Mesenchymal stem cell (in vitro differentiated cells and primary cell): ENCODE measurements around the gene TECRL.

Experiments
- DNase-seq: peaks from one replicate; pipeline ENCODE4 v3.0.0-alpha.2; 2013
- H2AFZ ChIP-seq: one replicate; pipeline ENCODE4 v1.6.1; 2013; ENCODE audit warnings: low read depth, mild to moderate bottlenecking, control low read depth, inconsistent platforms, low read length, moderate library complexity
- H2AK5ac ChIP-seq: 2 replicates; pipeline ENCODE4 v1.6.1; 2013; ENCODE audit warnings: low read length, moderate library complexity, mild to moderate bottlenecking, inconsistent platforms; ENCODE audit not compliant: severe bottlenecking
- H2BK120ac ChIP-seq: one replicate; pipeline ENCODE4 v1.6.1; 2013; ENCODE audit warnings: low read depth, mild to moderate bottlenecking, inconsistent platforms, low read length, moderate library complexity
- H2BK12ac ChIP-seq, 2 experiments: one replicate each; pipeline ENCODE4 v1.6.1; 2013; ENCODE audit warnings: inconsistent platforms in 2 of 2, low read length in 2 of 2, mild to moderate bottlenecking in 2 of 2, moderate library complexity in 2 of 2, control low read depth in 1 of 2
- H2BK15ac ChIP-seq: one replicate; pipeline ENCODE4 v1.6.1; 2013; ENCODE audit warnings: mild to moderate bottlenecking, low read depth, inconsistent platforms; ENCODE audit not compliant: poor library complexity, severe bottlenecking
- H2BK5ac ChIP-seq: 2 replicates; pipeline ENCODE4 v1.6.1; 2013; ENCODE audit warnings: low read depth, mild to moderate bottlenecking, low read length, control low read depth, inconsistent platforms; ENCODE audit not compliant: poor library complexity, severe bottlenecking
- H3K14ac ChIP-seq, 2 experiments: one replicate each; pipeline ENCODE4 v1.6.1; 2013; ENCODE audit warnings: inconsistent platforms in 2 of 2, low read length in 2 of 2, control low read depth in 1 of 2, mild to moderate bottlenecking in 1 of 2, moderate library complexity in 1 of 2
- H3K18ac ChIP-seq, 2 experiments: one replicate each; pipeline ENCODE4 v1.6.1; 2013; ENCODE audit warnings: inconsistent platforms in 2 of 2, low read length in 2 of 2, control low read depth in 1 of 2, low read depth in 1 of 2, mild to moderate bottlenecking in 1 of 2
- H3K23ac ChIP-seq, 2 experiments: one replicate each; pipeline ENCODE4 v1.6.1; 2013; ENCODE audit warnings: inconsistent platforms in 2 of 2, low read length in 2 of 2, mild to moderate bottlenecking in 2 of 2, moderate library complexity in 2 of 2, control low read depth in 1 of 2
- H3K27ac ChIP-seq: 2 replicates; pipeline ENCODE4 v1.5.1; 2013; ENCODE audit warnings: mild to moderate bottlenecking, moderate library complexity, low read length, control low read depth, inconsistent platforms; ENCODE audit not compliant: poor library complexity, severe bottlenecking
- H3K27me3 ChIP-seq, 2 experiments: 2 replicates each; pipeline versions ENCODE4 v1.6.1 to v1.7.0; 2013; ENCODE audit warnings: low read length in 2 of 2, mild to moderate bottlenecking in 2 of 2, moderate library complexity in 2 of 2, control low read depth in 1 of 2, inconsistent platforms in 1 of 2; ENCODE audit not compliant: control insufficient read depth in 1 of 2, insufficient read depth in 1 of 2
- H3K36me3 ChIP-seq, 2 experiments: 2 replicates each; pipeline versions ENCODE4 v1.6.1 to v1.7.0; 2013; ENCODE audit warnings: low read length in 2 of 2, control low read depth in 1 of 2, inconsistent platforms in 1 of 2, low read depth in 1 of 2, mild to moderate bottlenecking in 1 of 2; ENCODE audit not compliant: insufficient read depth in 2 of 2, control insufficient read depth in 1 of 2
- H3K4ac ChIP-seq, 2 experiments: one replicate each; pipeline ENCODE4 v1.6.1; 2013; ENCODE audit warnings: inconsistent platforms in 2 of 2, low read length in 2 of 2, mild to moderate bottlenecking in 2 of 2, moderate library complexity in 2 of 2, control low read depth in 1 of 2, low read depth in 1 of 2
- H3K4me1 ChIP-seq: 2 replicates; pipeline ENCODE4 v1.6.1; 2013; ENCODE audit warnings: low read depth, low read length, control low read depth; ENCODE audit not compliant: control insufficient read depth, insufficient read depth
- H3K4me2 ChIP-seq: 2 replicates; pipeline ENCODE4 v1.6.1; 2013; ENCODE audit warnings: low read length, mild to moderate bottlenecking, inconsistent platforms; ENCODE audit not compliant: poor library complexity, severe bottlenecking
- H3K4me3 ChIP-seq, 2 experiments: 2 replicates each; pipeline versions ENCODE4 v1.5.1 to v1.7.0; 2013; ENCODE audit warnings: low read length in 2 of 2, mild to moderate bottlenecking in 2 of 2, control low read depth in 1 of 2, low read depth in 1 of 2; ENCODE audit not compliant: insufficient read depth in 1 of 2
- H3K79me1 ChIP-seq: replicated peaks from 2 replicates; pipeline ENCODE4 v1.6.1; 2013; ENCODE audit warnings: mild to moderate bottlenecking, control low read depth, low read length, inconsistent platforms; ENCODE audit not compliant: poor library complexity, severe bottlenecking
- H3K9ac ChIP-seq: 2 replicates; pipeline ENCODE4 v1.7.0; 2013; ENCODE audit warnings: mild to moderate bottlenecking, low read length, moderate library complexity
- H3K9me3 ChIP-seq: 2 replicates; pipeline ENCODE4 v1.7.0; 2013; ENCODE audit warnings: mild to moderate bottlenecking, low read length; ENCODE audit not compliant: control insufficient read depth
- H4K8ac ChIP-seq: one replicate; pipeline ENCODE4 v1.6.1; 2013; ENCODE audit warnings: inconsistent platforms, mild to moderate bottlenecking, low read length, moderate library complexity
- H4K91ac ChIP-seq: one replicate; pipeline ENCODE4 v1.6.1; 2013; ENCODE audit warnings: mild to moderate bottlenecking, low read length, inconsistent platforms
- WGBS: methylation state at CpG from one replicate; pipeline ENCODE4 v1.1.7; 2013; ENCODE audit warnings: mixed read lengths; 5-methylcytosine and 5-hydroxymethylcytosine counted together

The TECRL gene

DNA sequence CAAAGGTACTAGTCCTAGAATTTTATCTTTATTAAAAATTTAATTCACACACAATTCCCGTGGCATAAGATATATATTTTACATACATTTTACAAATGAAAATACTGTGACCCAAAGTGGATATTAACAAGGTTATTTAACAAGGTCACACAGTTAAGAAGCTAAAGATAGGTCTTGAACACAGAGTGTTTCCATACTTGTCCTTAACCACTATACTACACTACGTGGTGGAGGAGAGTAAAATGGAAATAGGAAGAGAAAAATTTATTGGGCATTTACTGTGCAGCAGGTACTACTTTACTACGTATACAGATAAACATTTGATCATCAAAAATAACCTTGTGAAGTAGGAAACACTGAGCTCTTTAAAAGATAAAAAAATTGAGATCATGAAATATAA is 14.8 kb downstream of the TECRL start:
- no peak overlapping the region for H2AFZ ChIP-seq
- H3K79me1 ChIP-seq = no peaks in the 10 kb centered on the region
- no peak overlapping the region for H3K4ac ChIP-seq

DNA sequence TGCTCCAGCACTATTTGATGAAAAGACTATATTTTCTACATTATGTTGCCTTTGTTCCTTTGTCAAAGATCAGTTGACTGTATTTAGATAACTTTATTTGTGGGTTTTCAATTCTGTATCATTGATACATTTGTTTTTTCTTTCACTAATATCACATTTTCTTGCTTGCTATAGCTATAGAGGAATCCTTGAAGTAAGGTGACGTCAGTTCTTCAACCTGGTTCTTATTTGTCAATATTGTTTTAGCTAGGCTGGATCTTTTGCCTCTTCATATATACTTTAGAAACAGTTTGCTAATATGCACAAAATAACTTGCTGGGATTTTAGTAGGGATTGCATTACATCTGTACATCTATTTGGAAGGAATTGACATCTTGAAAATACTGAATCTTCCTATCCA is 21.0 kb downstream of the TECRL start:
- Histone ChIP-seq H3K27me3 (no peaks in the 10 kb centered on the region), H2AK5ac (no peak overlapping the region), H3K4me2 (no peak overlapping the region), H3K27ac (no peak overlapping the region), H4K91ac (no peak overlapping the region), H3K18ac (no peak overlapping the region), H3K9ac (no peak overlapping the region), H2BK15ac (no peak overlapping the region), H3K9me3 (no peaks in the 10 kb centered on the region), H4K8ac (no peak overlapping the region), H3K79me1 (no peaks in the 10 kb centered on the region), H2BK12ac (no peak overlapping the region), H3K4ac (no peak overlapping the region), H2BK5ac (peak overlapping the region; percentile 44), H3K36me3 (no peaks in the 10 kb centered on the region), H2AFZ (no peak overlapping the region), H2BK120ac (no peak overlapping the region), H3K23ac (no peak overlapping the region), H3K4me3 (no peak overlapping the region), H3K4me1 (no peaks in the 10 kb centered on the region), H3K14ac (no peak overlapping the region)
- DNase-seq = no peak
- no CpG with 5 or more reads among the region's 1 CpG for WGBS

More for the DNA sequence above, 14.8 kb downstream of the TECRL start:
- Histone ChIP-seq H2BK120ac (no peak overlapping the region), H2BK5ac (no peak overlapping the region), H3K27ac (no peak overlapping the region), H3K36me3 (no peaks in the 10 kb centered on the region), H3K9ac (no peak overlapping the region), H3K4me2 (no peak overlapping the region), H2BK15ac (no peak overlapping the region), H2AK5ac (no peak overlapping the region), H3K4me3 (no peak overlapping the region), H3K4me1 (no peaks in the 10 kb centered on the region), H3K14ac (no peak overlapping the region), H3K9me3 (no peaks in the 10 kb centered on the region), H4K91ac (no peak overlapping the region), H2BK12ac (no peak overlapping the region), H4K8ac (no peak overlapping the region), H3K18ac (no peak overlapping the region), H3K23ac (no peak overlapping the region), H3K27me3 (no peaks in the 10 kb centered on the region)
- no peak for DNase-seq
- WGBS = no CpG with 5 or more reads among the region's 3 CpGs

DNA sequence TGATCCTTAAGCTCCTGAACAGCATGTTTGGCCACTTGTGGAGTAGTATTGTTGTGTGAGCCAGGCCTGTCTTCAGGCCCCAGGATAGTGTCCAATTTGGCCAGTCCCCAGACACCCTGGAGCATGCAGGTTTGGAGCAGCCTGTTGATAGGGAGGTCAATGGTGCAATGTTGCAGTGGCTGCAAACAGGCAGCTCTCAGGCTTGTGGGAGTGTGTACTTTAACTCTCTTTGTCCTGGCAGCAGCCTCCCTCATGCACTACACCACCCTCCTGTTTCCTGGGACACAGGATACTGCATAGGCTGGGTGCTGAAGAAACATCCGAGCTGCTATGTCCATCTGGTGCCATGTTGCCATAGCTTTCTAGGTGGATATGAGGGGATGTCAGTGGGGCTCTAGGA is 24.0 kb downstream of the TECRL start:
- no peaks in the 10 kb centered on the region for H3K27me3 ChIP-seq
- no peaks in the 10 kb centered on the region for H3K9me3 ChIP-seq
- no peak overlapping the region for H4K8ac ChIP-seq

DNA sequence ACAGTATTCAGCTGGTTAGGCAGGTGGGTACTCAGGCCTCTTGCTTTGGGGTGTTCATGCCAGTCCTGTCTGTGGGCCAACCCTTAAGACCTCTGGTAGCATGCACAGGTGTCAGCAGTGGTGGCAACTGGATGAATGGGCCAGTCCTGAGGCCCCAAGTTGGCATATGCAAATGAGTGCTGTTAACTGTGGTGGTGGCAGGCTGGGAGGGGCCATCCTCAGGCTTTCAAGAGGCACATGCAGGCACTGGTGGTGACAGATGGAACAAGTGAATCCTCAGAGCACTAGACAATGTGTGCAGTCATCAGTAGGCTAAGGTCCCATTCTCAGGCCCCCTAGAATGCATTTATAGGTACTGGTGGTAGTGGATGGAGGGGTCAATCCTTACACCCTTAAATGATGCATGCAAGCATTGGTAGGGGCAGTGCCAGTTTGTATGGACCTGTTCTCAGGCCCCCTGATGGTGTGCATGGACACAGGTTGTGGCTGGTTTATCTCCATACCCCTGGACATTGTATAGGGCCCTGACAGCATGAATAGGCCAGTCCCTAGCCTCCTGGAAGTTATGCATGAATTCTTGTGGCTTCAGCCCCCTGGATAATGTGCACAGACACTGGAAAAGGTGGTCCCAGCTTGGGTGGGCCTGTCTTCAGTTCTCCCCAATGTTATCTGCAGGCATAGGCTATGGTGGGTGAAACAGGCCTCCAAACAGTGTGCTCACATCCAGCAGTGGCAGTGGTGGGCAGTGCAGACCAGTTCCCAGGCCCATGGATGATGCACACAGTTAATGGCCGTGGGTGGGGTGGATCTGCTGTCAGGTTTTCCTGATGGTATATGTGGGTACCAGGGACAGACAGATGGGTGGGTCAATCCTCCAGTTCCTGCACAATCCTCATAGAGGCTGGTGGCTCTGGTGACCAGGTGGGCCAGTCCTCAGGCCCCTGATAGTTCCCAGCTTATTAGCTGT is 24.7 kb downstream of the TECRL start:
- Histone ChIP-seq H3K18ac (no peak overlapping the region), H3K79me1 (no peaks in the 10 kb centered on the region), H2AK5ac (no peak overlapping the region), H2AFZ (no peak overlapping the region), H4K91ac (no peak overlapping the region), H4K8ac (peak overlapping the region; percentile 37), H2BK5ac (no peak overlapping the region), H2BK12ac (no peak overlapping the region), H3K9ac (no peak overlapping the region), H3K27ac (no peak overlapping the region), H3K36me3 (no peaks in the 10 kb centered on the region), H3K4me3 (no peak overlapping the region), H3K14ac (peak overlapping the region in 1 of 2 experiments; percentile 20), H3K4ac (no peak overlapping the region), H3K4me2 (no peak overlapping the region), H3K23ac (no peak overlapping the region), H2BK15ac (no peak overlapping the region), H3K9me3 (no peaks in the 10 kb centered on the region), H3K4me1 (no peaks in the 10 kb centered on the region), H3K27me3 (no peaks in the 10 kb centered on the region), H2BK120ac (no peak overlapping the region)
- no peak for DNase-seq
- WGBS = 53% methylated on average over 1 of the region's 1 CpG

More for the DNA sequence above, 24.0 kb downstream of the TECRL start:
- H3K4me3 ChIP-seq = no peak overlapping the region
- no peaks in the 10 kb centered on the region for H3K36me3 ChIP-seq
- H3K4ac ChIP-seq = no peak overlapping the region
- no peaks in the 10 kb centered on the region for H3K4me1 ChIP-seq
- H3K79me1 ChIP-seq = no peaks in the 10 kb centered on the region
- H3K4me2 ChIP-seq = no peak overlapping the region
- no peak overlapping the region for H3K27ac ChIP-seq
- DNase-seq = no peak
- H2BK120ac ChIP-seq = no peak overlapping the region
- H3K9ac ChIP-seq = no peak overlapping the region
- no peak overlapping the region for H2BK15ac ChIP-seq
- no peak overlapping the region for H3K14ac ChIP-seq
- H2BK12ac ChIP-seq = no peak overlapping the region
- no peak overlapping the region for H3K18ac ChIP-seq
- no peak overlapping the region for H4K91ac ChIP-seq
- H2AFZ ChIP-seq = no peak overlapping the region
- H2AK5ac ChIP-seq = no peak overlapping the region
- 94% methylated on average over 1 of the region's 1 CpG for WGBS
- no peak overlapping the region for H2BK5ac ChIP-seq
- H3K23ac ChIP-seq = no peak overlapping the region
